Stimulated activated naive CD8-positive, alpha-beta T cell treated with anti-CD3 and anti-CD28 coated beads, Interleukin-15, Interleukin-2, amounts not matched to agents 100 ng/mL and 50 ng/mL, for 24 hours (primary cell): ENCODE results near the gene ABTB2.
"Not testable (repeated sequence)": the region's sequence is repeated elsewhere in the genome, so short reads cannot be mapped to it uniquely, and the experiment has no call there.

Source experiments
- H3K27ac Mint-ChIP-seq: one replicate; pipeline ENCODE4 v1.8.0; 2021; ENCODE audit warnings: mild to moderate bottlenecking, mixed read lengths
- H3K27me3 Mint-ChIP-seq: one replicate; pipeline ENCODE4 v1.8.0; 2021; ENCODE audit warnings: mixed read lengths
- H3K36me3 Mint-ChIP-seq: one replicate; pipeline ENCODE4 v1.8.0; 2021; ENCODE audit warnings: low read depth, mixed read lengths
- H3K4me1 Mint-ChIP-seq: one replicate; pipeline ENCODE4 v1.8.0; 2021; ENCODE audit warnings: low read depth, mixed read lengths
- H3K4me3 Mint-ChIP-seq: one replicate; pipeline ENCODE4 v1.8.0; 2021; ENCODE audit warnings: mild to moderate bottlenecking, mixed read lengths
- H3K9me3 Mint-ChIP-seq: one replicate; pipeline ENCODE4 v1.8.0; 2021; ENCODE audit warnings: mixed read lengths

Gene ABTB2

DNA sequence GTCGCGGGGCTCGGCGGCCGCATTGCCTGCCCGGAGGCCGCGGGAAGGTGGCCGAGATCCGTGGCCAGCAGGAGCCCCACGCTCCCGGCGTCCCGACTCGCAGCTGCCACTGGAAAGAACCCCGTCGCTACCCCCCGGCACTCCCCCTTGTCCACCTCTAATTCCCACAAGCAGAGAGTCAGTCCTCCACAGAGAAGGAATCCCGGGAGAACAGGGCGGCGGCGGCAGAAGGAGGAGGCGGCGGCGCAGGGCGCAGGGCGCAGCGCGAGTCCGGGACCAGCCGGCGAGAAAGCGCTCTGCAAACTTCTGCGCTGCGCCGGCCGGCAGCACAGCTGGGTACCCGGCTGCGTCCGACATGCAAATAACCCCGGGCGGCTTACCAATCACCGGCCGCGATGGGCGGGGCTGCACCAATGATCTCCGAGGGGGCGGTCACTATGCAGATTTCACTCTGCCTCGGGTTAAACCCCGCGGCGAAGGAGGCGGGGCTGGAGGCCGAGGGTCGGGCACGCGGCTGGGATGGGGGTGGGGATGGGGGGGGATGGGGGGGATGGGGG lies at the start of gene ABTB2:
TSS of gene ABTB2 (minus strand) at position 310 of the 557 bp plus-strand sequence.
- peak within 1 kb of the TSS; percentile 19 for H3K27ac Mint-ChIP-seq
- peaks cover 28% of the 10 kb centered on the region for H3K4me1 Mint-ChIP-seq
- H3K9me3 Mint-ChIP-seq, result no peaks in the 10 kb centered on the region
- H3K4me3 Mint-ChIP-seq, result peak within 1 kb of the TSS; percentile 86
- H3K27me3 Mint-ChIP-seq, result peaks cover 52% of the 10 kb centered on the region
- peaks cover 7% of the 10 kb centered on the region for H3K36me3 Mint-ChIP-seq

DNA sequence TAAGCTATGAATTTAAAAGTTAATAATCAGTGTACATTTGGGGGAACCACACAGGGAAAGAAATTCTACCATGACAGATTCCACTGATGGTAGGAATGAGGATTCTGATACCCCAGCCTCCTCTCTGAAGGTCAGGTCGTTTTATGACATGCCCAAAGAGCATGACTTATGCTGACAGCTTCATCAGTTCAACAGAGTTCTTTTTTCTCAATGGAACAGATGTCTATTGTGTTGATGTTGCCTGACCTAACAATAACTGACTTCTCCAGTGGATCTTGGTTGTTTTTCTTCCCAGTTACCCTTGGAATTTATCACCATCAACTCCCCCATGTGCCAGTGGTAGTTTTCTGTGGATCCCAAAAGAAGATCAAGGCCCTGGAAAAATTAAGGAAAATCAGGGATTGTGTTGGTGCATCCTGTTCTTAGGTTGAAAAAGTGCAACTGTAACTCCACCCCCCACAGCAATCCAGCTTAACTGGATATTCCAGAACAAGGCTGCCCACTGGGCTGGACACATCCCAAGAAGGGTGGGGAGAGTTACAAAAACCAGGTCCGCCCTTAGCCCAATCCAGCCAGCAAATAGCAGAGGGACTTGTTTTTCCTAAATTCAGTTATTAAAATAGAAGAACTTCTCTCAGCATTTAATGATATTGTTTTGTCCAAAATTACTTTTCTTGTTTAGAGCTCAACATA lies 49.5 kb upstream of the ABTB2 start:
- H3K27ac Mint-ChIP-seq, result no peak overlapping the region
- peaks cover 15% of the 10 kb centered on the region for H3K4me1 Mint-ChIP-seq
- H3K27me3 Mint-ChIP-seq, result peaks cover 33% of the 10 kb centered on the region
- H3K36me3 Mint-ChIP-seq, result no peaks in the 10 kb centered on the region
- H3K9me3 Mint-ChIP-seq, result no peaks in the 10 kb centered on the region
- no peak overlapping the region for H3K4me3 Mint-ChIP-seq

DNA sequence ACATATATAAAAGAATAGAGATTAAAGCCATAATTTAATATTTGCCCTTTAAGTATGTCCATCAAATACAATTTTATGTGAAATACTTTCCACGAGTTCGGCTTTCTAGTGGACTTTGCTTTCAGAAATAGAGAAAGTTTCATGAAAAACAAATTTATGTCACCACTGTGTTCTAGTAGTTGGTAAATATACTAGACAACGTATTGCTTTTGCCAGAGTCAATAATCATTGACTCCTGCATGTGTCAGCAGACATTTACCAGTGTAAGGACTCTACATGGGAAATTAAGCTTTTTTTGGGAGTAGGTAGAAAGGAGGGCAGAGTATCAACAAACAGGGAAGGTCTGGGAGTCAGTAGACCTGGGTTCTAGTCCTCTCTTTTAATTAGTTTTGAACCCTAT lies 48.6 kb upstream of the ABTB2 start:
- Mint-ChIP-seq H3K4me3 (no peak overlapping the region), H3K27me3 (peaks cover 33% of the 10 kb centered on the region)

DNA sequence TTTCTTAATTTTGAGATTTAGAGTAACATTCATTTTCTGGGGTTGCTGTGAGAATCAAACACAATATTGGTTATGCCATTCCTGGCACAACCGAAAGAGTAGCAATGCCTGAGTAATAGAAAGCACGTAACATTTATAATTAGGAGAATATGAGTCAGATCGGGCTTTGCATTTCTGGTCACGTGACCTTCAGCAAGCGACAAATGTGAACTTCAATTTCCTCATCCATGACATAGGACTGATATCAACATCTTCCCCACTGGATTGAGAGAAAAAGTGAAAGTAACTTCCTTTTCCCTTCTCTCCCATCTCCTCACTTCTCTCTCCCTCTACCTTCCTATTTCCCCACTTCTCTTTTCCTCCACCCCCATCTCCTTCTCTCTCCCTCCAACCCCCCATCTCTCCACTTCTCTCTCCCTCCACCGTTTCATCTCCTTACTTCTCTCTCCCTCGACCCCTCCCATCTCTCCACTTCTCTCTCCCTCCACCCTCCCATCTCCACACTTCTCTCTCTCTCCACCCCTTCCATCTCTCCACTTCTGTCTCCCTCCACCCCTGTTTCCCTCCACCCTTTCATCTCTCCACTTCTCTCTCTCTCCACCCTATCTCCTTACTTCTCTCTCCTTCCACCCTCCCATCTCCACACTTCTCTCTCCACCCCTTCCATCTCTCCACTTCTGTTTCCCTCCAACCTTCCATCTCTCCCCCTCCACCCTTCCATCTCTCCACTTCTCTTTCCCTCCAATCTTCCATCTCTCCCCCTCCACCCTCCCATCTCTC lies 47.5 kb upstream of the ABTB2 start:
- Mint-ChIP-seq H3K4me3 (no peak overlapping the region), H3K27ac (no peak overlapping the region), H3K4me1 (peaks cover 15% of the 10 kb centered on the region), H3K9me3 (no peaks in the 10 kb centered on the region), H3K36me3 (no peaks in the 10 kb centered on the region), H3K27me3 (peaks cover 33% of the 10 kb centered on the region)

More for the DNA sequence above, 48.6 kb upstream of the ABTB2 start:
- no peaks in the 10 kb centered on the region for H3K36me3 Mint-ChIP-seq
- no peaks in the 10 kb centered on the region for H3K9me3 Mint-ChIP-seq
- H3K4me1 Mint-ChIP-seq, result peaks cover 15% of the 10 kb centered on the region
- H3K27ac Mint-ChIP-seq, result no peak overlapping the region

DNA sequence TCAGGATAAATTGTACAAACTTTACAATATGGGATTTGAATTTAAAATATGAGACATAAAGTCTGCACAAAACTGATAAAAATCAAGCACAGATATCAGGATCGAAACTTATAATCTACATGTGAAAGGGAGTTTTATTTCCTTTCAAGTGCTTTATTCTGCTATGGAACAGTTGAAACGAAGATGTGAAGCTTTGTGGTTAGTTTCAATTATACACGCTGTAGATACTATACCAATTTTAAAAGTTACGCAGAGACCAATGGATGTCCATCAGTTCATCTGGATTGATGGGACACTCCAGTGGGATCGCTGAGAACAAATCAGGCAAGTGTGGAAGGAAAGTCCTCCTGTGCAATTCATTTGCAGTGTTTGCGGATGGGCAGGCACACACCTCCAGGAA lies 46.5 kb upstream of the ABTB2 start:
- Mint-ChIP-seq H3K4me1 (peaks cover 15% of the 10 kb centered on the region), H3K9me3 (no peaks in the 10 kb centered on the region), H3K36me3 (no peaks in the 10 kb centered on the region), H3K27me3 (peaks cover 28% of the 10 kb centered on the region), H3K4me3 (no peak overlapping the region), H3K27ac (no peak overlapping the region)

DNA sequence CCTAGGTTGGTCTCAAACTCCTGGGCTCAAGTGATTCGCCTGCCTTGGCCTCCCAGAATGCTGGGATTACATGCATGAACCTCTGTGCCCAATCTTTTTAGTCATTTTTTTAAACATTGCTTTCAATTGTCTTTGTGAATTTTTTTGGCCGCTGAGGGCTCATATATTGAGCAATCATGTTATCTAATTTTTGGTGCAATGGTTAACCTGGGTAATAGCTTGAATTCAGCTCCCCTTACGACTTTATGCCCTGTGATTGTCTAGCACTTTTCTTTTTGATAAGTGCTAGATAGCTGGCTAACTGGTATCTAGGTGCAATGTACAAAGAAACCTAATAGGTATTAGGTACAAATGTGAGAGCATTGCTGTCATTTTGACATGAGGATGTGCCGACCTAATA lies 45.6 kb upstream of the ABTB2 start:
- Mint-ChIP-seq H3K27ac (no peak overlapping the region), H3K4me3 (no peak overlapping the region), H3K9me3 (no peaks in the 10 kb centered on the region), H3K4me1 (peaks cover 15% of the 10 kb centered on the region), H3K36me3 (no peaks in the 10 kb centered on the region), H3K27me3 (peaks cover 25% of the 10 kb centered on the region)

DNA sequence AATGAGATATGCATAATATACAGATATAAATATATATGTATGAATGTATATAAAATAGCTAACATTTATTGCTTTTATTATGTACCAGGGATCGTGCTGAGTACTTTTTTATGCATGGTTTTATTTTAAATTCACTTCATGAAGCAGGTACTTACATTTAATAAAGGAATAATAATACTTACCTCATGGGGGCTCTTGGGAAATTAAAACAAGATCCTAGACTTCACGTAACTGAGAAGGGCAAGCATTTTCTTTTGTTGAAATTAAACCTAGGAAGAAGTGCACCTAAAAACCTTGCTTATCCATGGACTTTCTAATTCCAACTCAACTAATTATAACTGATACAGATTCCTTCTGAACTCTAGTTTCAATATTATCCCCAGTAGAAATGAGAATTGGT lies 40.0 kb upstream of the ABTB2 start:
- Mint-ChIP-seq H3K9me3 (peaks cover 14% of the 10 kb centered on the region), H3K4me3 (no peak overlapping the region), H3K4me1 (no peaks in the 10 kb centered on the region), H3K27ac (no peak overlapping the region), H3K36me3 (no peaks in the 10 kb centered on the region), H3K27me3 (peaks cover 19% of the 10 kb centered on the region)

DNA sequence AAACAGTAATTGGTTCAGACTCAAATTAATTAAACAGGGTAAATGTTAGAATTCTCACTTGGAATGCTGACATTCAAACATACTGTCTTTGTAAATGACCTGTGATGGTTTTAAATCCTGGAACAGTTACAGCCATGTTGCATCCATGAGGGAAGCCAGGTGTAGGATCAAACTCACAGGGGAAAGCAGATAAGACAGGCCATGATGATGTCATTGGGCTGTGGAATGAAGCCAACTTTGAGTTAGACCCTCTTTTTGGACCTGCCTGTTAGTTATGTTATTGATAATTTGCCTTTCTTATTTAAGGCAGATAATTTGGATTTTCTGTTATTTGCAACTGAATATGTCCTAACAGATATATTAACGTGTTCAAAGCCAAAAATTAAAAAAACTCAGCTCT lies 39.3 kb upstream of the ABTB2 start:
- Mint-ChIP-seq H3K4me3 (no peak overlapping the region), H3K36me3 (no peaks in the 10 kb centered on the region), H3K27ac (no peak overlapping the region), H3K4me1 (no peaks in the 10 kb centered on the region), H3K9me3 (peaks cover 14% of the 10 kb centered on the region), H3K27me3 (peaks cover 24% of the 10 kb centered on the region)

DNA sequence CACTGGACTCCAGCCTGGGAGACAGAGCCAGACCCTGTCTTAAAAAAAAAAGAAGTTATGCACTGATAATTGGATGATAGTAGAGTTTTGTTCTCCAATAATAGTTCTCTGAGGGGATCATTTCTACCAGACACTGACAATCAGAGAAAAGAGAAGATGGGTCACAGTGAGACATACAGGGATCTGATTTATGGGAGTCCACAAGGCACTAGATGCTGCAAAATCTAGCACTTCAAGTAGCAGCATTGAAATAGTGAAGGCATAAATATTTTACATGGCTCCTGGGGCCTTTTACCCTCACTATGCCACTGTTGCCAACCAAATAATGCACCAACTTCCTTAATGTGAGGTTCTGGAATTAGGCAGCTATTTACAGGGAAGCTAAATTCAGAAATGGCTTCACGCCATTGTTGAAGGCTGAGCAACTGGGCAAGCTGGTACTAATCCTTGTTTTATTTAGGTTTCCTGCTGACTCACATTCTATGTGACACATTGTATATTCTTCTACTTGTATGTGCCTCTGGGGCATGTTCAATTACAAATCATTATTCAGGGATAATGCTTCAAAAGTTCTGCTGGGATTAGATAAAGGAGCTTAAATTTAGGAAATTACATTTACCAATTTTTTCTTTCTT lies 38.2 kb upstream of the ABTB2 start:
- Mint-ChIP-seq H3K27ac (no peak overlapping the region), H3K9me3 (peaks cover 14% of the 10 kb centered on the region)

DNA sequence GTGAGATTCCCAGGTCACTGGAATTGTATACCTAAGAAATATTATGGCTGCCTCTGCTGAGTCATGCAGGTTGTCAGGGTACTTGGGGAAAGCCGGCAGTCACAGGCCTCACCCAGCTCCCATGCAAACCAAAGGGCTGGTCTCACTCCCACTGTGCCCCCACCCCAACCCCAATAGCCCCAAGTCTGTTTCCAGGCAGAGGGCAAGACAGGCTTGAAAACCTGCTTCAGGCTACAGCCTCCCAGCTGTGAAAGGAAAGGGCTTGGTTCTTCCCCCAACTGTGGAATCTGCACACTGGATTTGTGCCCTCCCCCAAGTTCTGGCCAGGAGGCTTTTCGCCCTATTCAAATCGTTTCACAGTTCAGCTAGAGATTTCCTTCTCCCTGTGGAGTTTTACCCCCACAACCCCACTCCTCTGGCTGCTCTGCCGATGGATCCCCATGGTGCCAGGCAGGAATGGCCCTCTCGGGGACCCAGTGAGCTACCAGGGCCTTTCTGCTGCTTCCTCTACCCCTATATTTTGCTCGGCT lies 37.0 kb upstream of the ABTB2 start:
- no peaks in the 10 kb centered on the region for H3K4me1 Mint-ChIP-seq
- no peaks in the 10 kb centered on the region for H3K36me3 Mint-ChIP-seq
- no peak overlapping the region for H3K4me3 Mint-ChIP-seq
- H3K27me3 Mint-ChIP-seq, result peaks cover 42% of the 10 kb centered on the region
- peaks cover 14% of the 10 kb centered on the region for H3K9me3 Mint-ChIP-seq
- H3K27ac Mint-ChIP-seq, result no peak overlapping the region

More for the DNA sequence above, 38.2 kb upstream of the ABTB2 start:
- no peaks in the 10 kb centered on the region for H3K4me1 Mint-ChIP-seq
- no peak overlapping the region for H3K4me3 Mint-ChIP-seq
- H3K36me3 Mint-ChIP-seq, result no peaks in the 10 kb centered on the region
- H3K27me3 Mint-ChIP-seq, result peaks cover 31% of the 10 kb centered on the region

DNA sequence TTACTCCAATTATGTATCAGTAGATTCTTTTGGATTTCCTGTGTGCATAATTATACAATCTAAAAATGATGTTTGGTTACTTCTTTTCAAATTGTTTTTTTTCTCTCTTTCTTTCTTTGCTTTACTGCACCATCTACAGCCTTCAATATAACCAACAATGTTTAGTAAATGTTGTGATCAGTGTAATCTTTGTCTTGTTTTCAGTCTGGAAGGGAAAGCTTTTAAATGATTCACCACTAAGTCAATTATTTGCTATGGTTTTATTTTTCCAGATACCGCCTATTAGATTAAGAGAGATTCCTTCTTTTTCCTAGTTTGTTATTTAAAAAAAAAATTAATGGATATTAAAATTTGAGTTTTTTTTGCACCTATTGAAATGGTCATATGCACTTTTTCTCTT lies 29.8 kb upstream of the ABTB2 start:
- H3K4me3 Mint-ChIP-seq, result no peak overlapping the region
- no peaks in the 10 kb centered on the region for H3K4me1 Mint-ChIP-seq
- no peak overlapping the region for H3K27ac Mint-ChIP-seq
- H3K36me3 Mint-ChIP-seq, result no peaks in the 10 kb centered on the region
- H3K27me3 Mint-ChIP-seq, result peaks cover 46% of the 10 kb centered on the region
- H3K9me3 Mint-ChIP-seq, result no peaks in the 10 kb centered on the region

DNA sequence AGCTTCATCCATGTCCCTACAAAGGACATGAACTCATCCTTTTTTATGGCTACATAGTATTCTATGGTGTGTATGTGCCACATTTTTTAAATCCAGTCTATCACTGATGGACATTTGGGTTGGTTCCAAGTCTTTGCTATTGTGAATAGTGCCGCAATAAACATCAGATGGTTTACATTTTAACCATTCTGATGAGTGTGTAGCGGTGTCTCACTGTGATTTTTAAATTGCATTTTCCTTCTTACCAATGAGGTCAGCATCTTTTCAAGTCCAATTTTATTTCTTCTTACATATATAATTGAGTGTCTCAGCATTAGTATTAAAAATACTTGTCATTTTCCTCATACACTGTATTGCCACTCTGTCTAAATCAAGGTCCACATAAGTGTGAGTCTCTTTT lies 28.5 kb upstream of the ABTB2 start:
- H3K27ac Mint-ChIP-seq, H3K4me1 Mint-ChIP-seq, H3K9me3 Mint-ChIP-seq: not testable (repeated sequence)

DNA sequence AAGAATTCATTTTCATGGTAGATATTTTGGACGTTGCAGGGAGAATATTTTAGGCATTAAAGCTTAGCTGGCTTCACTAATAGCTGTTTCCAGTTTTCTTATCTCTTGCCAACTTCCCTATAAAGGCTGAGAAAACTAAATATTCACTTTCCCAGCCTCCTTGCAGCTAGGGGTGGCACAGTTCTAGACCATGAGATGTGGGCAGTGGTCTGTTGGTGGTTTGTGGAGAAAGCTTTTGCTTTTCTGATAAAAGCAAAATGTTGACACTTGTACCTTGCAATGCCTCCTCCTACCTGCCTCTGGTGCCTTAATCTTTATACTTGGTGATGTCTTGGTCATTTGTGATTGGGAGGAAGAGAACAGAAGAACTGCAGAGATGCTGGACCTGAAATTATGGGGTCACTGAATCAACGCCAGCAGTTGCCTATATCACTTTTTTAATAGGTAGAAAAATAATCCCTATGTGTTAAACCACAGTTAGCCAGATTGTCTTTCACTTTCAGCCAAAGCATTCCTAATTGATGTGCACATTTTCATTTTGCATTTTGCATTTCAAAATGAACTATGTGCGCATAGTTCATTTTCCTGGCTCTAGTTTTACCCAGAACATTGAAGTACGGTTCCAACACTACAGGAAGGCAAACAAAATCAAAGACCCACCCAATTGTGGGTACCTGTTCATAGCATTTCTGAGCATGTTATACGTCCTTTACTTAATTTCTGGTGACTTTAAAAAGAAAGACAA lies 24.9 kb upstream of the ABTB2 start:
- Mint-ChIP-seq H3K27me3 (peaks cover 25% of the 10 kb centered on the region), H3K27ac (no peak overlapping the region), H3K4me3 (no peak overlapping the region), H3K9me3 (peaks cover 4% of the 10 kb centered on the region), H3K4me1 (no peaks in the 10 kb centered on the region), H3K36me3 (no peaks in the 10 kb centered on the region)

More for the DNA sequence above, 28.5 kb upstream of the ABTB2 start:
- not testable (repeated sequence) for H3K36me3 Mint-ChIP-seq, H3K4me3 Mint-ChIP-seq
- peaks cover 35% of the 10 kb centered on the region for H3K27me3 Mint-ChIP-seq

DNA sequence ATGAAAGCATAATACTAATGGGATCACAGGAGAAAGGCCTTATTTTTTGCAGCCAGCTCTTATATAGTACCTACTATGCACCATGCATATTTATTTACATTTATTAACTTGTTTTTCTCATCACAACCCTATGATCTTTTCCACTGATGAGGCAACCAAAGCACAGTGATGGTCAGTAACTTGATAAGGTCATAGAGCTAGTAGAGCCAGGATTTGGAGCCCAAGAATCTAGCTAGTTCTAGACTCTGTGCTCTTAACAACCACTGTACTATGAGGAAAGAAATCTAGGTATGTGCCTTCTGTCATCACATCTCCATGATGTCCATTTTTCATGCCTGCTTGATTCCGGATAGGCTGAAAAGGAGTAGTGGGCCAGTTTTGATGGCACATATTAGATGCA lies 24.0 kb upstream of the ABTB2 start:
- peaks cover 25% of the 10 kb centered on the region for H3K27me3 Mint-ChIP-seq
- no peak overlapping the region for H3K4me3 Mint-ChIP-seq
- peaks cover 5% of the 10 kb centered on the region for H3K36me3 Mint-ChIP-seq
- no peaks in the 10 kb centered on the region for H3K4me1 Mint-ChIP-seq
- H3K9me3 Mint-ChIP-seq, result peaks cover 10% of the 10 kb centered on the region
- no peak overlapping the region for H3K27ac Mint-ChIP-seq
